HL-60 (cell line): ENCODE results near the gene NALCN.

Experiments
- GABPA ChIP-seq: IDR thresholded peaks from 2 replicates; pipeline ENCODE4 v1.6.1; 2012; ENCODE audit warnings: low read depth
- POLR2AphosphoS5 ChIP-seq: IDR thresholded peaks from 2 replicates; pipeline ENCODE4 v1.6.1; 2012; ENCODE audit warnings: low read depth
- TF ChIP-seq, protein P1 (sequence below): IDR thresholded peaks from one replicate; pipeline ENCODE4 v1.5.1; 2011; ENCODE audit warnings: low read length, control low read depth, inconsistent platforms; ENCODE audit not compliant: insufficient read depth
- TF ChIP-seq, protein P2 (sequence below): IDR thresholded peaks from 2 replicates; pipeline ENCODE4 v1.6.1; 2012; ENCODE audit warnings: low read depth; ENCODE audit not compliant: insufficient replicate concordance

DNA sequence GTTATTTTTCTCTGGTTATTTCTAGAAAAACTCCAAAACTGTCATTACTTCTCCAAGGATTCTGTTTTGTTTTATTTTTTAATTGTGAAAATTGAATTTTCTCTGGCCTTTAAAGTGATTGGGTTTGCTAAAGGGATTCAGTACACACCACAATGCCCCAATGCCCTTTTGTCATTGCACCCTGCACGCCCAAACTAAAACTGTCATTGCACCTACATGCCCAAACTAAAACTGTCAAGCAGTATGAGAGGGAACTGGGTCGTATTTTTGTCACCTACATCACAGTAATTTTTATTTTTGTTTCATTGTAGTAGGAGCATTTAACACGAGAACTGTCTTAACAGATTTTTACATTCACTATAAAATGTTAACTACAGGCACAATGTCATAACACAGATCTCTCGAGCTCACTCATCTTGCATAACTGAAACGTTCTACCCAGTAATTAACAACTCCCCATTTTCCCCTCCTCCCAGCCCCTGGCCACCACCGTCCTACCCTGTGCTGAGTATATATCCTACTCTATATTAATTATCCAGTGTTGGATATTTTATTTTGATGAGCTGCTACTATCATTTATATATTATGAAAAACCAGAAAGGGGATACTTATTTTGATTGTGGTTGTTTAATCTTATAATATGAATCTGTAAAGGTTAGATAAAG is 7.2 kb downstream of the NALCN start:
- TF ChIP-seq, protein P1, sequence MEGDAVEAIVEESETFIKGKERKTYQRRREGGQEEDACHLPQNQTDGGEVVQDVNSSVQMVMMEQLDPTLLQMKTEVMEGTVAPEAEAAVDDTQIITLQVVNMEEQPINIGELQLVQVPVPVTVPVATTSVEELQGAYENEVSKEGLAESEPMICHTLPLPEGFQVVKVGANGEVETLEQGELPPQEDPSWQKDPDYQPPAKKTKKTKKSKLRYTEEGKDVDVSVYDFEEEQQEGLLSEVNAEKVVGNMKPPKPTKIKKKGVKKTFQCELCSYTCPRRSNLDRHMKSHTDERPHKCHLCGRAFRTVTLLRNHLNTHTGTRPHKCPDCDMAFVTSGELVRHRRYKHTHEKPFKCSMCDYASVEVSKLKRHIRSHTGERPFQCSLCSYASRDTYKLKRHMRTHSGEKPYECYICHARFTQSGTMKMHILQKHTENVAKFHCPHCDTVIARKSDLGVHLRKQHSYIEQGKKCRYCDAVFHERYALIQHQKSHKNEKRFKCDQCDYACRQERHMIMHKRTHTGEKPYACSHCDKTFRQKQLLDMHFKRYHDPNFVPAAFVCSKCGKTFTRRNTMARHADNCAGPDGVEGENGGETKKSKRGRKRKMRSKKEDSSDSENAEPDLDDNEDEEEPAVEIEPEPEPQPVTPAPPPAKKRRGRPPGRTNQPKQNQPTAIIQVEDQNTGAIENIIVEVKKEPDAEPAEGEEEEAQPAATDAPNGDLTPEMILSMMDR: no peak
- no peak for TF ChIP-seq GABPA
- TF ChIP-seq POLR2AphosphoS5: no peak
- TF ChIP-seq, protein P2, sequence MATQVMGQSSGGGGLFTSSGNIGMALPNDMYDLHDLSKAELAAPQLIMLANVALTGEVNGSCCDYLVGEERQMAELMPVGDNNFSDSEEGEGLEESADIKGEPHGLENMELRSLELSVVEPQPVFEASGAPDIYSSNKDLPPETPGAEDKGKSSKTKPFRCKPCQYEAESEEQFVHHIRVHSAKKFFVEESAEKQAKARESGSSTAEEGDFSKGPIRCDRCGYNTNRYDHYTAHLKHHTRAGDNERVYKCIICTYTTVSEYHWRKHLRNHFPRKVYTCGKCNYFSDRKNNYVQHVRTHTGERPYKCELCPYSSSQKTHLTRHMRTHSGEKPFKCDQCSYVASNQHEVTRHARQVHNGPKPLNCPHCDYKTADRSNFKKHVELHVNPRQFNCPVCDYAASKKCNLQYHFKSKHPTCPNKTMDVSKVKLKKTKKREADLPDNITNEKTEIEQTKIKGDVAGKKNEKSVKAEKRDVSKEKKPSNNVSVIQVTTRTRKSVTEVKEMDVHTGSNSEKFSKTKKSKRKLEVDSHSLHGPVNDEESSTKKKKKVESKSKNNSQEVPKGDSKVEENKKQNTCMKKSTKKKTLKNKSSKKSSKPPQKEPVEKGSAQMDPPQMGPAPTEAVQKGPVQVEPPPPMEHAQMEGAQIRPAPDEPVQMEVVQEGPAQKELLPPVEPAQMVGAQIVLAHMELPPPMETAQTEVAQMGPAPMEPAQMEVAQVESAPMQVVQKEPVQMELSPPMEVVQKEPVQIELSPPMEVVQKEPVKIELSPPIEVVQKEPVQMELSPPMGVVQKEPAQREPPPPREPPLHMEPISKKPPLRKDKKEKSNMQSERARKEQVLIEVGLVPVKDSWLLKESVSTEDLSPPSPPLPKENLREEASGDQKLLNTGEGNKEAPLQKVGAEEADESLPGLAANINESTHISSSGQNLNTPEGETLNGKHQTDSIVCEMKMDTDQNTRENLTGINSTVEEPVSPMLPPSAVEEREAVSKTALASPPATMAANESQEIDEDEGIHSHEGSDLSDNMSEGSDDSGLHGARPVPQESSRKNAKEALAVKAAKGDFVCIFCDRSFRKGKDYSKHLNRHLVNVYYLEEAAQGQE: no peak
